ENCODE results near the gene RNF224. TPM values are rescaled to one million over a fixed set of nuclear protein-coding genes. Genes with fewer than 3 reads are reported as not detected.

The RNF224 gene
- total RNA-seq, 3 donors from 2014 or later = not detected

Other genes starting within 250 kb of the RNF224 start
- under 1 TPM in 2 of 3 donors, not detected in 1; 0.30 to 0.51 TPM for gene PTGDS, start 250.0 kb upstream of the RNF224 start, total RNA-seq
- gene LCNL1, start 244.5 kb upstream of the RNF224 start, total RNA-seq = not detected
- gene PAXX, start 235.1 kb upstream of the RNF224 start, total RNA-seq = 100 to 1,000 TPM; 106 to 126 (median 123) TPM
- gene CLIC3, start 230.9 kb upstream of the RNF224 start, total RNA-seq = under 1 TPM in 2 of 3 donors, not detected in 1; 0.18 to 0.54 TPM
- 10 to 100 TPM in 2 of 3 donors, 1 to 10 TPM in 1; 9.1 to 15.3 (median 14.3) TPM for gene ABCA2, start 199.3 kb upstream of the RNF224 start, total RNA-seq
- gene FUT7, start 195.4 kb upstream of the RNF224 start, total RNA-seq = 1 to 10 TPM in 1 of 3 donors, under 1 TPM in 2; 0.74 to 2.4 (median 0.81) TPM
- 10 to 100 TPM; 15.1 to 33.0 (median 23.2) TPM for gene NPDC1, start 181.3 kb upstream of the RNF224 start, total RNA-seq
- gene ENTPD2, start 173.4 kb upstream of the RNF224 start, total RNA-seq = under 1 TPM in 1 of 3 donors, not detected in 2; 0.34 TPM
- gene SAPCD2, start 156.9 kb upstream of the RNF224 start, total RNA-seq = 1 to 10 TPM; 3.6 to 5.5 (median 4.6) TPM
- 1 to 10 TPM; 5.6 to 8.4 (median 7.8) TPM for gene UAP1L1, start 150.0 kb upstream of the RNF224 start, total RNA-seq
- 10 to 100 TPM; 30.7 to 34.0 (median 33.5) TPM for gene MAN1B1, start 140.5 kb upstream of the RNF224 start, total RNA-seq
- gene DPP7, start 112.8 kb upstream of the RNF224 start, total RNA-seq = 100 to 1,000 TPM; 352 to 394 (median 392) TPM
- gene GRIN1, start 88.3 kb upstream of the RNF224 start, total RNA-seq = under 1 TPM in 2 of 3 donors, not detected in 1; 0.13 to 0.26 TPM
- gene LRRC26, start 57.5 kb upstream of the RNF224 start, total RNA-seq = under 1 TPM in 1 of 3 donors, not detected in 2; 0.18 TPM
- not detected for gene TMEM210, start 55.4 kb upstream of the RNF224 start, total RNA-seq
- 10 to 100 TPM; 71.9 to 86.3 (median 73.3) TPM for gene ANAPC2, start 38.9 kb upstream of the RNF224 start, total RNA-seq
- gene SSNA1, start 38.8 kb upstream of the RNF224 start, total RNA-seq = 100 to 1,000 TPM; 144 to 156 (median 150) TPM
- 10 to 100 TPM; 15.4 to 15.6 (median 15.5) TPM for gene TPRN, start 26.8 kb upstream of the RNF224 start, total RNA-seq
- 10 to 100 TPM; 42.3 to 45.1 (median 44.4) TPM for gene TMEM203, start 21.9 kb upstream of the RNF224 start, total RNA-seq
- 10 to 100 TPM; 45.2 to 53.7 (median 50.5) TPM for gene NDOR1, start 21.8 kb upstream of the RNF224 start, total RNA-seq
- gene RNF208, start 5.3 kb upstream of the RNF224 start, total RNA-seq = 1 to 10 TPM; 3.3 to 6.0 (median 4.4) TPM
- under 1 TPM in 2 of 3 donors, not detected in 1; 0.46 to 0.50 TPM for gene CYSRT1, start 2.3 kb upstream of the RNF224 start, total RNA-seq
- gene SLC34A3, start 3.4 kb downstream of the RNF224 start, total RNA-seq = not detected
- 100 to 1,000 TPM; 345 to 383 (median 380) TPM for gene TUBB4B, start 13.8 kb downstream of the RNF224 start, total RNA-seq
- not detected for gene STPG3, start 23.8 kb downstream of the RNF224 start, total RNA-seq
- gene NELFB, start 27.8 kb downstream of the RNF224 start, total RNA-seq = 10 to 100 TPM; 72.0 to 81.1 (median 73.5) TPM
- gene TOR4A, start 50.2 kb downstream of the RNF224 start, total RNA-seq = 1 to 10 TPM; 3.2 to 4.0 (median 3.6) TPM
- 10 to 100 TPM in 2 of 3 donors, 1 to 10 TPM in 1; 7.6 to 15.6 (median 11.6) TPM for gene NRARP, start 74.8 kb downstream of the RNF224 start, total RNA-seq
- gene EXD3, start 195.7 kb downstream of the RNF224 start, total RNA-seq = 1 to 10 TPM; 1.7 to 2.8 (median 2.5) TPM
- under 1 TPM; 0.34 to 0.82 (median 0.46) TPM for gene NOXA1, start 195.9 kb downstream of the RNF224 start, total RNA-seq
- not detected for gene ENTPD8, start 213.9 kb downstream of the RNF224 start, total RNA-seq
- gene NSMF, start 231.8 kb downstream of the RNF224 start, total RNA-seq = 10 to 100 TPM; 69.5 to 89.1 (median 87.7) TPM